Retinal pigment epithelial cell (primary cell): ENCODE data around the gene EFCAB8.
"Not testable (repeated sequence)": the region's sequence is repeated elsewhere in the genome, so short reads cannot be mapped to it uniquely, and the experiment has no call there.

Source experiments
- DNase-seq: peaks from one replicate; pipeline ENCODE4 v3.0.0-alpha.2; 2010; ENCODE audit warnings: low read depth
- H3K4me3 ChIP-seq: 2 replicates; pipeline ENCODE4 v1.5.1; 2011; ENCODE audit warnings: mild to moderate bottlenecking, low read length, control low read depth, moderate library complexity
- CTCF ChIP-seq: conservative IDR thresholded peaks from 2 replicates; pipeline ENCODE4 v1.5.1; 2011; ENCODE audit warnings: low read depth, low read length, control low read depth, inconsistent platforms

Gene EFCAB8

GRCh38 chr20:32855387-32855786, 3.3 kb upstream of the EFCAB8 start:
- no peak for TF ChIP-seq CTCF

GRCh38 chr20:32858189-32858588, 534 bp upstream of the EFCAB8 start:
- DNase-seq: no peak
- TF ChIP-seq CTCF: no peak
- no peak overlapping the region for H3K4me3 ChIP-seq

More at GRCh38 chr20:32855387-32855786, 3.3 kb upstream of the EFCAB8 start:
- DNase-seq: no peak
- no peak overlapping the region for H3K4me3 ChIP-seq

GRCh38 chr20:32861446-32861845, 2.7 kb downstream of the EFCAB8 start:
- no peak overlapping the region for H3K4me3 ChIP-seq
- no peak for DNase-seq
- no peak for TF ChIP-seq CTCF

- H3K4me3 ChIP-seq: no peak overlapping the region
- DNase-seq: no peak
- TF ChIP-seq CTCF: no peak
Observed at GRCh38 chr20:32869562-32869961, 10.8 kb downstream of the EFCAB8 start.

GRCh38 chr20:32870526-32870925, 11.8 kb downstream of the EFCAB8 start:
- DNase-seq, H3K4me3 ChIP-seq: not testable (repeated sequence)

- no peak for TF ChIP-seq CTCF
- no peak overlapping the region for H3K4me3 ChIP-seq
- DNase-seq: no peak
Observed at GRCh38 chr20:32870985-32871384, 12.3 kb downstream of the EFCAB8 start.

- no peak for DNase-seq
- TF ChIP-seq CTCF: no peak
- no peak overlapping the region for H3K4me3 ChIP-seq
Observed at GRCh38 chr20:32871627-32872160, 13.0 kb downstream of the EFCAB8 start.

GRCh38 chr20:32872266-32872665, 13.5 kb downstream of the EFCAB8 start:
- no peak for TF ChIP-seq CTCF
- DNase-seq: no peak
- no peak overlapping the region for H3K4me3 ChIP-seq
